ENCODE data around the gene SYNM. TPM values are rescaled to one million over a fixed set of nuclear protein-coding genes. Genes with fewer than 3 reads are reported as not detected.

The SYNM gene
- total and polyA plus RNA-seq, 2 of the 8 experiments (the other 6 are each of a cell fraction or from before 2014, with no cell fraction given), result 0.89 to 2.0 TPM

- TF ChIP-seq, protein P1, sequence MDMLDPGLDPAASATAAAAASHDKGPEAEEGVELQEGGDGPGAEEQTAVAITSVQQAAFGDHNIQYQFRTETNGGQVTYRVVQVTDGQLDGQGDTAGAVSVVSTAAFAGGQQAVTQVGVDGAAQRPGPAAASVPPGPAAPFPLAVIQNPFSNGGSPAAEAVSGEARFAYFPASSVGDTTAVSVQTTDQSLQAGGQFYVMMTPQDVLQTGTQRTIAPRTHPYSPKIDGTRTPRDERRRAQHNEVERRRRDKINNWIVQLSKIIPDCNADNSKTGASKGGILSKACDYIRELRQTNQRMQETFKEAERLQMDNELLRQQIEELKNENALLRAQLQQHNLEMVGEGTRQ (IDR thresholded peaks at IDR 0.05; ENCODE audit: low read length), result no peak
- TF ChIP-seq CTCF (IDR thresholded peaks at IDR 0.05; ENCODE audit: control extremely low read depth in 1 of 3, insufficient read depth in 1 of 3, low read depth in 1 of 3, low read length in 3 of 3) (no peak), YY1 (IDR thresholded peaks at IDR 0.05; ENCODE audit: low read depth, low read length) (no peak)
These were observed 21.3 kb downstream of the SYNM start (continued) for GRCh38 chr15:99126131-99126588.
